ENCODE measurements around the gene ALX4. TPM values are rescaled to one million over a fixed set of nuclear protein-coding genes. Genes with fewer than 3 reads are reported as not detected.

ALX4 gene
- total RNA-seq, 2 experiments from 2014 or later = not detected

GRCh38 chr11:44268614-44269080 lies 41.3 kb downstream of the ALX4 start:
- Histone ChIP-seq H3K36me3 (ENCODE audit: insufficient read depth, low read length) (no peaks in the 10 kb centered on the region), H3K4me3 (ENCODE audit: low read depth, low read length, poor library complexity, severe bottlenecking) (no peak overlapping the region), H3K4me1 (ENCODE audit: insufficient read depth, low read length, poor library complexity, severe bottlenecking) (no peaks in the 10 kb centered on the region), H3K27ac (ENCODE audit: low read depth, low read length, poor library complexity, severe bottlenecking) (no peak overlapping the region), H3K9me3 (ENCODE audit: low read length) (no peaks in the 10 kb centered on the region), H3K4me2 (ENCODE audit: low read length) (no peak overlapping the region), H2AFZ (ENCODE audit: low read length) (no peak overlapping the region), H3K9me2 (ENCODE audit: insufficient read depth, low read length) (no peaks in the 10 kb centered on the region), H4K20me1 (ENCODE audit: insufficient read depth, low read length) (no peaks in the 10 kb centered on the region), H3K79me2 (ENCODE audit: insufficient read depth, low read depth, low read length) (no peaks in the 10 kb centered on the region)
- POLR2A ChIA-PET = interaction anchor here (0.5 kb wide), 1 partner anchor 50 kb away, joined by 3 read pairs; no protein-coding TSS in a partner anchor
- DNase-seq (ENCODE audit: low spot score) = no peak
- intact Hi-C loops (cut with micrococcal nuclease; ENCODE audit: unreplicated experiment) = no loop called here
- BruUV-seq (replicated peaks) = no TSS peak
- TF ChIP-seq EZH2phosphoT487 (IDR thresholded peaks at IDR 0.05; ENCODE audit: borderline replicate concordance, low read depth, low read length) = no peak
- no peak for TF ChIP-seq CTCF (conservative IDR thresholded peaks at IDR 0.05; ENCODE audit: low read length)
- CTCF ChIA-PET (ENCODE audit: unreplicated experiment) = no interaction called here

GRCh38 chr11:44267750-44268613 lies 42.0 kb downstream of the ALX4 start:
- Histone ChIP-seq H3K4me2 (ENCODE audit: low read length) (no peak overlapping the region), H3K9me3 (ENCODE audit: low read length) (no peaks in the 10 kb centered on the region), H2AFZ (ENCODE audit: low read length) (no peak overlapping the region), H4K20me1 (ENCODE audit: insufficient read depth, low read length) (no peaks in the 10 kb centered on the region), H3K4me1 (ENCODE audit: insufficient read depth, low read length, poor library complexity, severe bottlenecking) (no peaks in the 10 kb centered on the region), H3K79me2 (ENCODE audit: insufficient read depth, low read depth, low read length) (no peaks in the 10 kb centered on the region), H3K9me2 (ENCODE audit: insufficient read depth, low read length) (no peaks in the 10 kb centered on the region), H3K36me3 (ENCODE audit: insufficient read depth, low read length) (no peaks in the 10 kb centered on the region), H3K4me3 (ENCODE audit: low read depth, low read length, poor library complexity, severe bottlenecking) (no peak overlapping the region), H3K27ac (ENCODE audit: low read depth, low read length, poor library complexity, severe bottlenecking) (no peak overlapping the region)
- ChIA-PET POLR2A (interaction anchor here (0.5 to 0.6 kb wide), 2 partner anchors 9 to 49 kb away, joined by 3 read pairs; no protein-coding TSS in a partner anchor), CTCF (ENCODE audit: unreplicated experiment) (no interaction called here)
- BruUV-seq (replicated peaks) = no TSS peak
- TF ChIP-seq CTCF (conservative IDR thresholded peaks at IDR 0.05; ENCODE audit: low read length) (no peak), EZH2phosphoT487 (IDR thresholded peaks at IDR 0.05; ENCODE audit: borderline replicate concordance, low read depth, low read length) (no peak)
- intact Hi-C loops (cut with micrococcal nuclease; ENCODE audit: unreplicated experiment) = no loop called here
- no peak for DNase-seq (ENCODE audit: low spot score)

All from OCI-LY7 (cell line).